ENCODE data around the gene FBXO8. TPM values are rescaled to one million over a fixed set of nuclear protein-coding genes. Genes with fewer than 3 reads are reported as not detected.

Gene FBXO8
- total RNA-seq, 1 donor from 2014 or later: 39.1 TPM

DNA sequence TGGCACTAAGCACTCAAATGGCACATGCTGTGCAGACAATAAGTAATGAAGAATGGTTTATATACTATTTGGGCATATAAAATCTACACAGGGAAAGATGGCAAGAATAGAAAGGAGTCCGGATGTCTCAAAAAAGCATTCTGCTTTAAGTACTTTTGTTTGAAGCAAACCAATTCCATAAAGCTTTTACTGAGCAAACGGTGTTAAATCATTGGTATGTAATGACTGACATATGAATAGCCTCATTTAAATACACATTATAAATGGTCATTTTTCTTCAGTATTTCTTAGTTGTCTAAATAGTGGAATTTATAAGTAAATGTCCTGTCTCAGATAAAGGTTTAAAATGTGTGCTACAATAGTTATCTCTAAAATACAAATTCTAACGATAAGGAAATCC lies 6.0 kb downstream of the FBXO8 start:
- TF ChIP-seq, protein P1, sequence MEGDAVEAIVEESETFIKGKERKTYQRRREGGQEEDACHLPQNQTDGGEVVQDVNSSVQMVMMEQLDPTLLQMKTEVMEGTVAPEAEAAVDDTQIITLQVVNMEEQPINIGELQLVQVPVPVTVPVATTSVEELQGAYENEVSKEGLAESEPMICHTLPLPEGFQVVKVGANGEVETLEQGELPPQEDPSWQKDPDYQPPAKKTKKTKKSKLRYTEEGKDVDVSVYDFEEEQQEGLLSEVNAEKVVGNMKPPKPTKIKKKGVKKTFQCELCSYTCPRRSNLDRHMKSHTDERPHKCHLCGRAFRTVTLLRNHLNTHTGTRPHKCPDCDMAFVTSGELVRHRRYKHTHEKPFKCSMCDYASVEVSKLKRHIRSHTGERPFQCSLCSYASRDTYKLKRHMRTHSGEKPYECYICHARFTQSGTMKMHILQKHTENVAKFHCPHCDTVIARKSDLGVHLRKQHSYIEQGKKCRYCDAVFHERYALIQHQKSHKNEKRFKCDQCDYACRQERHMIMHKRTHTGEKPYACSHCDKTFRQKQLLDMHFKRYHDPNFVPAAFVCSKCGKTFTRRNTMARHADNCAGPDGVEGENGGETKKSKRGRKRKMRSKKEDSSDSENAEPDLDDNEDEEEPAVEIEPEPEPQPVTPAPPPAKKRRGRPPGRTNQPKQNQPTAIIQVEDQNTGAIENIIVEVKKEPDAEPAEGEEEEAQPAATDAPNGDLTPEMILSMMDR (IDR thresholded peaks at IDR 0.05): no peak
- no peak overlapping the region for H3K4me3 ChIP-seq
- H3K4me1 ChIP-seq: peaks cover 19% of the 10 kb centered on the region
- ATAC-seq: no peak
- no peaks in the 10 kb centered on the region for H3K9me3 ChIP-seq
- no peaks in the 10 kb centered on the region for H3K27me3 ChIP-seq (ENCODE audit: low read depth)
- H3K36me3 ChIP-seq: no peaks in the 10 kb centered on the region
- DNase-seq: no peak
- intact Hi-C loops (cut with DNase I): no loop called here
- no peak overlapping the region for H3K27ac ChIP-seq

DNA sequence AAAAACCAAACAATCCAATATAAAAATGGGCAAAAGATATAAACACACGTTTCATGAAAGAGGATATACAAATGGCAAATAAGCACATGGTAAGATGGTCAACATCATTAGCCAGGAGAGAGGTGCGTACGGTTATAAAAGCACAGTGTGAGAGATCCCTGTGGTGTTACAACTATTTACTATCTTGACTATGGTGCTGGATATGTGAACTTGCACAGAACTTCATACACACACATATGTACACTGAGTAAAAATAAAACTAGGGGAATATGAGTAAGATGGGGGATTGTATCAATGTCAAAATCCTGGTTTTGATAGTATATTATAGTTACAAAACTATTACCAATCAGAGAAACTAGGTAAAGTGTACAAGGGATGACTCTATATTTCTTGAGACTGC lies 8.4 kb downstream of the FBXO8 start:
- H3K9me3 ChIP-seq: no peaks in the 10 kb centered on the region
- H3K4me1 ChIP-seq: no peaks in the 10 kb centered on the region
- H3K4me3 ChIP-seq: no peak overlapping the region
- TF ChIP-seq, protein P1 (IDR thresholded peaks at IDR 0.05): no peak
- intact Hi-C loops (cut with DNase I): no loop called here
- ATAC-seq: no peak
- no peaks in the 10 kb centered on the region for H3K36me3 ChIP-seq
- no peak overlapping the region for H3K27ac ChIP-seq
- no peaks in the 10 kb centered on the region for H3K27me3 ChIP-seq (ENCODE audit: low read depth)
- DNase-seq: no peak

DNA sequence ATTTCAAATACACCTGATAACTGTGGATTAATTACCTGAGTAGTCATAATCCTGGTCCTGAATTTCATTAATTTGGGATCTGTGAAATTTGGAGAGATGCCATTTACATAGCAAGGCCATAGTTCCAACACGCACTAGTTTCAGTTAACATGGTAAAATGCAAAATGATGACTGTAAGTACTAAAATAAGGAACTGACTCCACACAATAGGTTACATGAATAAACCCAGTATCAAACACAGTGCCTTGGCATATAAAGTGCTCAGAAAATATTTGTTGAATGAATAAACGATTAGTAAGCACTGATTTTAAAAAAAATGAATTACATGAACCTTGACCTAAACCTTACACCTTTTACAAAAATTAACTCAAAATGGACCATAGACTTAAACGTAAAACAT lies 9.0 kb downstream of the FBXO8 start:
- H3K4me3 ChIP-seq: no peak overlapping the region
- intact Hi-C loops (cut with DNase I): no loop called here
- no peaks in the 10 kb centered on the region for H3K9me3 ChIP-seq
- H3K4me1 ChIP-seq: no peaks in the 10 kb centered on the region
- no peaks in the 10 kb centered on the region for H3K36me3 ChIP-seq
- no peak for ATAC-seq
- TF ChIP-seq, protein P1 (IDR thresholded peaks at IDR 0.05): no peak
- DNase-seq: no peak
- H3K27me3 ChIP-seq (ENCODE audit: low read depth): no peaks in the 10 kb centered on the region
- H3K27ac ChIP-seq: no peak overlapping the region

DNA sequence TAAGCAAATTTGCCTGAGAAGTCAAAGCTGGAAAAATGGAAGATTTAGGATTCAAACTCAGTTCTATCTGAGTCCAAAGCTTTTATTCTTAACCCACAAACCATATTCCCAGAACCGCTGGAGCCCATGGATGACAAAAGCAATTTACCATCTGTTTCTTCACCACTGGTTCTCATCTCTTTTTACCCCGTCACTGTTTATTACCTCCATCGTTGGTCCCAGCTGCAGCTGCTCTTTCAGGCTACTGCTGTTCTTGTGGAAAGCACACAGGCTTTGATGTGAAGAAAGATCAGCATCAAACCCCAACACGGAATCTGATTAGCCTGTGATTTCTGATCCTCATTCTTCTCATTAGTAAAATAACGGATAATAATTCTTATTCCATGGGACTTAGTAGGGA lies 9.5 kb downstream of the FBXO8 start:
- Histone ChIP-seq H3K4me3 (no peak overlapping the region), H3K27ac (no peak overlapping the region), H3K36me3 (no peaks in the 10 kb centered on the region), H3K4me1 (no peaks in the 10 kb centered on the region), H3K27me3 (ENCODE audit: low read depth) (no peaks in the 10 kb centered on the region), H3K9me3 (no peaks in the 10 kb centered on the region)
- no peak for DNase-seq
- intact Hi-C loops (cut with DNase I): no loop called here
- ATAC-seq: no peak
- TF ChIP-seq, protein P1 (IDR thresholded peaks at IDR 0.05): no peak

DNA sequence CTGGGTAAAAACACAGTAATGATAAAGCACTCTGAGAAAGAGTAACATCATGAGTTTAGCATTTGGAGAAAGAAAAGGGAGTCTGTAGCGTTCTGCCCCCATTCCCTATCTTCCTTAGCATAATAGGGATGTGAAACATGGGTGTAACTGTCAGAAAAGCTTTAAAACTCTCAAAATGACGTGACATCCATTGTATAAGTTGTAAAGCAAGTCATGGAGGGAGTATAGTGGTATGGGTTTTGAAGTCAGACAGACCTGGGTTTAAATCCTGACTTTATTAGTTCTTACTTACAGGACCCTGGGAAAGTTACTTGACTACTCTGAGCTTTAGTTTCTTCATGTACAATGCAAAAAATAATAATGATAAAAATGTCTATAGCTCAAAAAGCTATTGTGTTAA lies 17.1 kb downstream of the FBXO8 start:
- TF ChIP-seq, protein P1 (IDR thresholded peaks at IDR 0.05): no peak
- DNase-seq (no peak), ATAC-seq (no peak)
- intact Hi-C loops (cut with DNase I): no loop called here
- H3K27ac ChIP-seq: no peak overlapping the region
- no peaks in the 10 kb centered on the region for H3K27me3 ChIP-seq (ENCODE audit: low read depth)
- H3K9me3 ChIP-seq: no peaks in the 10 kb centered on the region
- H3K4me1 ChIP-seq: peaks cover 8% of the 10 kb centered on the region
- H3K4me3 ChIP-seq: no peak overlapping the region
- H3K36me3 ChIP-seq: no peaks in the 10 kb centered on the region

DNA sequence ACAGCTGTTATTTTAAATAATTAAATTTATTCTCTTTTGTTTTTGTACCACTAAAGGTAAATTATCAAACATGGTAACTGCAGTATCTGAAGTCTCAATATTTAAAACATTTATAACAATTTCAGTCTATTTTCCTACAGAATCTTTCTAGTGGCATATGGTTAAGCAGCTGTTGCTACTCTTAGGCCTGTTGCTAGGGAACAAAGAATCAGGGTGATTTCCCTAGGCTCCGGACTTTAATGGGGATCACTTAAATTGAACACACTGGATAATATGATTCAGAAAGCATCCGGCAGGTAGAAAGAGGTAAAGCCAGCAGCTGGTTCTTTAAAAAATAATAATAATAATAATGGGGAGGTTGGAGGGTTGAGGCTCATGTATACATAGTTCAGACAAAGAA lies 17.6 kb downstream of the FBXO8 start:
- DNase-seq (no peak), ATAC-seq (no peak)
- no peaks in the 10 kb centered on the region for H3K9me3 ChIP-seq
- no peaks in the 10 kb centered on the region for H3K36me3 ChIP-seq
- H3K4me3 ChIP-seq: no peak overlapping the region
- no peaks in the 10 kb centered on the region for H3K27me3 ChIP-seq (ENCODE audit: low read depth)
- TF ChIP-seq, protein P1 (IDR thresholded peaks at IDR 0.05): no peak
- peaks cover 8% of the 10 kb centered on the region for H3K4me1 ChIP-seq
- intact Hi-C loops (cut with DNase I): no loop called here
- no peak overlapping the region for H3K27ac ChIP-seq
